GM23248 (cell line): ENCODE measurements around the gene SEC61B.

Experiments
- EZH2 ChIP-seq: fragments of 200-600 bp; sonication (generic); IDR thresholded peaks from 2 replicates; pipeline ENCODE4 v1.6.1; 2018; ENCODE audit warnings: antibody characterized with exemption, mild to moderate bottlenecking; ENCODE audit not compliant: insufficient read depth, poor library complexity, severe bottlenecking
- EZH2phosphoT487 ChIP-seq: fragments of 200-600 bp; sonication (generic); IDR thresholded peaks from 2 replicates; pipeline ENCODE4 v1.6.1; 2018; ENCODE audit warnings: antibody characterized with exemption, moderate library complexity, mild to moderate bottlenecking, low read depth; ENCODE audit not compliant: insufficient read depth

GRCh38 chr9:99237356-99237755 lies 15.3 kb downstream of the SEC61B start:
- TF ChIP-seq EZH2: no peak
- no peak for TF ChIP-seq EZH2phosphoT487
